22Rv1 (cell line): ENCODE measurements around the gene H1-8.
"Not testable (repeated sequence)": the region's sequence is repeated elsewhere in the genome, so short reads cannot be mapped to it uniquely, and the experiment has no call there.

ENCODE experiments used
- H3K27ac ChIP-seq: fragments of 450-650 bp; 2 replicates; pipeline ENCODE4 v1.5.1; 2017
- ZFX ChIP-seq: fragments of 450-650 bp; IDR thresholded peaks from 2 replicates; pipeline ENCODE4 v1.6.1; 2017; ENCODE audit warnings: antibody characterized with exemption, borderline replicate concordance
- TF ChIP-seq, protein P1 (sequence below): fragments of 450-650 bp; IDR thresholded peaks from 2 replicates; pipeline ENCODE4 v1.5.1; 2017; ENCODE audit warnings: mild to moderate bottlenecking

H1-8 gene

DNA sequence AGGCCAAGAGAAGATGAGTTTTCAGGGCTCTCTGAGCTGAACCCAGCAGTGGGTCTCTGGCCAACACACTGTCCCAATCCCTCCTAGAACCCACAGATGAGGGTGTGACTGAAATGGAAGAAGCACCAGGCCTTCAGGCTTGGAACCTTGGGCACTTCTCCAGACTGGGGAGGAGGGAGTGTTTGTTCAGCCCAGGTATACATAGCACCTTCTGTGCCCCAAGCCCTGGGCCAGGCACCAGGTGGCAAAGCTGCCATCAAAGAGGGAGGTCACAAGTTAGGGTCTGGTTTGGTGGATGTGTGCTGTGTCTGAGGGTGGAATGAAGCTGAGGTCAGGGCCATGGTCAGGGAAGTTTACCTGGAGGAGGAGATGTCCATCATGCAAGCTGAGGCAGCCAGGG, 30.4 kb upstream of the H1-8 start:
- TF ChIP-seq ZFX: no peak
- TF ChIP-seq, protein P1, sequence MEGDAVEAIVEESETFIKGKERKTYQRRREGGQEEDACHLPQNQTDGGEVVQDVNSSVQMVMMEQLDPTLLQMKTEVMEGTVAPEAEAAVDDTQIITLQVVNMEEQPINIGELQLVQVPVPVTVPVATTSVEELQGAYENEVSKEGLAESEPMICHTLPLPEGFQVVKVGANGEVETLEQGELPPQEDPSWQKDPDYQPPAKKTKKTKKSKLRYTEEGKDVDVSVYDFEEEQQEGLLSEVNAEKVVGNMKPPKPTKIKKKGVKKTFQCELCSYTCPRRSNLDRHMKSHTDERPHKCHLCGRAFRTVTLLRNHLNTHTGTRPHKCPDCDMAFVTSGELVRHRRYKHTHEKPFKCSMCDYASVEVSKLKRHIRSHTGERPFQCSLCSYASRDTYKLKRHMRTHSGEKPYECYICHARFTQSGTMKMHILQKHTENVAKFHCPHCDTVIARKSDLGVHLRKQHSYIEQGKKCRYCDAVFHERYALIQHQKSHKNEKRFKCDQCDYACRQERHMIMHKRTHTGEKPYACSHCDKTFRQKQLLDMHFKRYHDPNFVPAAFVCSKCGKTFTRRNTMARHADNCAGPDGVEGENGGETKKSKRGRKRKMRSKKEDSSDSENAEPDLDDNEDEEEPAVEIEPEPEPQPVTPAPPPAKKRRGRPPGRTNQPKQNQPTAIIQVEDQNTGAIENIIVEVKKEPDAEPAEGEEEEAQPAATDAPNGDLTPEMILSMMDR: no peak
- no peak overlapping the region for H3K27ac ChIP-seq

- TF ChIP-seq, protein P1: no peak
- TF ChIP-seq ZFX: no peak
- H3K27ac ChIP-seq: no peak overlapping the region
Observed at GRCh38 chr3:129513705-129514104, 29.3 kb upstream of the H1-8 start.

DNA sequence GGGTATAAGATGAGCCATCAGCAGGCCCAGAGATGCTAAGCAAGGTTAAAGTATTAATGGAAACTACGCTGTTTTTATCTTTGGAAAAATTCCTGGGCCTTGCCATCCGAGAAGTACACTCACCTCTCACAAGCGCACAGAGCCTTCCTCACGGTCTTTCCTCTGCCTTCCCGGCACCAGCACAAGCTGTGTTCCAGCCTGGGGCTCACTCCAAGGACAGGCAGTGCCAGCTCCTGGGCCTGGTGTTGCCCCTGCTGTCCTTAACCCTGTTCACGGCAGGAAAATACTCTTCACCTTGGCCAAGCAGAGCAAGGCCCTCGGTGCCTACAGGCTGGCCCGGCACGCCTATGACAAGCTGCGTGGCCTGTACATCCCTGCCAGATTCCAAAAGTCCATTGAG, 28.9 kb upstream of the H1-8 start:
- no peak overlapping the region for H3K27ac ChIP-seq
- no peak for TF ChIP-seq ZFX
- TF ChIP-seq, protein P1: no peak

DNA sequence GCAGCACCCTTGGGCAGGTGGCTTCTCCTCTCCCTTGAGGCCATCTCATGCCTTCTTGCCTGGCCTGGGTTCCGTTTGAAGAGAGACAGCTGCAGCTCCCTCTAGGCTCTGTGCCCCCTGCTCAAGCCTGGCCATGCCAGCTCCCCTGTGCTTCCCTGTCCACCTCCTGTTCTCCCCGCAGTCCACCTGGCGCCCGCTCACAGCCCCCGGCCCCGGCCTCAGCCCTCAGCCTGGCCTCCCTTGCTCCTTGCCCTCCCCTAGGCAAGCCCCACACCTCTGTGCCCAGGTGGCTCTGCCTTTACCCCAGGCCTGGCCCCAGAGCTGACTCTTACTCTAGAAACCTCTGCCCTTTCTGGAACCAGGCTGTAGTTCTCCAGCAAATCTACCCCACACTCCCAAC, 28.4 kb upstream of the H1-8 start:
- TF ChIP-seq ZFX: no peak
- TF ChIP-seq, protein P1: no peak
- H3K27ac ChIP-seq: no peak overlapping the region

DNA sequence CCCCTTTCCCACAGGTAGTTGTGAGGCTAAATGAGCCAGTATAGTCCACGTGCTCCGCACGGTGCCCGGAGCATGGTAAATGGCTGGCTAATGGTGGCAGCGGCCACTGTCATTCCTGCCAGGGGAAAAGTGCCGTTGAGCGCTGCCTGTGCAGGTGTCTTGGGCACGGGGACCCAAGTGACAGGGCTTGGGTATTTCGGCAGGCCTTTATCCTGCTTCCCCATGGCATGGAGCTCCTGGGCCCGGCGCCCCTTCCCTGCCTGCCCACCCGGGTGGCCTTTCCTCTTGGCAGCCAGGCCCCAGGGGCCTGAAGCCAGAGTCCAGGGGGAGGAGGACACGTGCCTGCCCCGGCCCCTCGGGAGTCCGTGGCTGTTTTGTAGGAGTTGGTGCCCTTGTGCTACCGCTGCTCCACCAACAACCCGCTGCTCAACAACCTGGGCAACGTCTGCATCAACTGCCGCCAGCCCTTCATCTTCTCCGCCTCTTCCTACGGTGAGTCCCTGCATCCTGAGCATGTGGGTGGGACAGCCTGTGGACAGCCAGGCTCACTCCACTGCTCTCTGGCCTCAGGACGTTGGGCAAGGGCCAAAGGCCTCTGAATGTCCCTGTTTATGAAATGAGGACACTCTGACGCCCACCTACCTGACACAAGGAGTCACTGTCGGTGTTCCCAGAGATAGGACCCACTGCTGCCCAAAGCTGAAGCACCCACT, 27.7 kb upstream of the H1-8 start:
- not testable (repeated sequence) for H3K27ac ChIP-seq

GRCh38 chr3:129515821-129516432, 27.0 kb upstream of the H1-8 start:
- H3K27ac ChIP-seq: not testable (repeated sequence)

GRCh38 chr3:129517516-129517915, 25.5 kb upstream of the H1-8 start:
- no peak overlapping the region for H3K27ac ChIP-seq
- TF ChIP-seq, protein P1: no peak
- TF ChIP-seq ZFX: no peak

- no peak overlapping the region for H3K27ac ChIP-seq
- TF ChIP-seq, protein P1: no peak
- no peak for TF ChIP-seq ZFX
Observed at GRCh38 chr3:129518038-129518561, 24.9 kb upstream of the H1-8 start.
